ENCODE results near the gene SVBP. TPM values are rescaled to one million over a fixed set of nuclear protein-coding genes. Genes with fewer than 3 reads are reported as not detected.

SVBP gene
- total and polyA plus RNA-seq, 2 of the 8 experiments (the other 6 are each of a cell fraction or from before 2014, with no cell fraction given), result 29.7 to 30.2 TPM

- TF ChIP-seq SAP30 (IDR thresholded peaks at IDR 0.05; ENCODE audit: insufficient read depth, insufficient replicate concordance, low read length) (peak; percentile 80), EGR1 (IDR thresholded peaks at IDR 0.05; ENCODE audit: borderline replicate concordance, low read depth, low read length) (no peak), RBBP5 (IDR thresholded peaks at IDR 0.05; ENCODE audit: borderline replicate concordance, low read depth, low read length) (peak; percentile 14; the same call in 1 of the 2 replicates), EZH2 (IDR thresholded peaks at IDR 0.05; ENCODE audit: low read depth, low read length, severe bottlenecking) (no peak), KDM1A (IDR thresholded peaks at IDR 0.05; ENCODE audit: borderline replicate concordance, low read length) (no peak), GTF2F1 (IDR thresholded peaks at IDR 0.05; ENCODE audit: borderline replicate concordance, low read depth, low read length) (no peak), CREB1 (IDR thresholded peaks at IDR 0.05) (no peak), TBP (IDR thresholded peaks at IDR 0.05; ENCODE audit: low read depth, low read length) (no peak), EP300 (IDR thresholded peaks at IDR 0.05; ENCODE audit: borderline replicate concordance in 1 of 2, low read depth in 2 of 2, low read length in 2 of 2) (no peak), BCL11A (IDR thresholded peaks at IDR 0.05; ENCODE audit: low read depth in 2 of 2, low read length in 2 of 2) (no peak), CTCF (IDR thresholded peaks at IDR 0.05; ENCODE audit: control extremely low read depth in 1 of 3, insufficient read depth in 1 of 3, low read depth in 1 of 3, low read length in 3 of 3) (peak; percentile 49 to 61 (median 52))
Measured at GRCh38 chr1:42765832-42766740, 51.1 kb downstream of the SVBP start (continued).

Data from H1 (cell line).